ENCODE data around the gene CERK. TPM values are rescaled to one million over a fixed set of nuclear protein-coding genes. Genes with fewer than 3 reads are reported as not detected.

CERK gene
- total and polyA plus RNA-seq, 2 of the 13 experiments (the other 11 are each of a cell fraction or from before 2014, with no cell fraction given), result 40.3 to 41.9 TPM

GRCh38 chr22:46652081-46652846 is 85.8 kb downstream of the CERK start (continued):
- TF ChIP-seq, protein P1, sequence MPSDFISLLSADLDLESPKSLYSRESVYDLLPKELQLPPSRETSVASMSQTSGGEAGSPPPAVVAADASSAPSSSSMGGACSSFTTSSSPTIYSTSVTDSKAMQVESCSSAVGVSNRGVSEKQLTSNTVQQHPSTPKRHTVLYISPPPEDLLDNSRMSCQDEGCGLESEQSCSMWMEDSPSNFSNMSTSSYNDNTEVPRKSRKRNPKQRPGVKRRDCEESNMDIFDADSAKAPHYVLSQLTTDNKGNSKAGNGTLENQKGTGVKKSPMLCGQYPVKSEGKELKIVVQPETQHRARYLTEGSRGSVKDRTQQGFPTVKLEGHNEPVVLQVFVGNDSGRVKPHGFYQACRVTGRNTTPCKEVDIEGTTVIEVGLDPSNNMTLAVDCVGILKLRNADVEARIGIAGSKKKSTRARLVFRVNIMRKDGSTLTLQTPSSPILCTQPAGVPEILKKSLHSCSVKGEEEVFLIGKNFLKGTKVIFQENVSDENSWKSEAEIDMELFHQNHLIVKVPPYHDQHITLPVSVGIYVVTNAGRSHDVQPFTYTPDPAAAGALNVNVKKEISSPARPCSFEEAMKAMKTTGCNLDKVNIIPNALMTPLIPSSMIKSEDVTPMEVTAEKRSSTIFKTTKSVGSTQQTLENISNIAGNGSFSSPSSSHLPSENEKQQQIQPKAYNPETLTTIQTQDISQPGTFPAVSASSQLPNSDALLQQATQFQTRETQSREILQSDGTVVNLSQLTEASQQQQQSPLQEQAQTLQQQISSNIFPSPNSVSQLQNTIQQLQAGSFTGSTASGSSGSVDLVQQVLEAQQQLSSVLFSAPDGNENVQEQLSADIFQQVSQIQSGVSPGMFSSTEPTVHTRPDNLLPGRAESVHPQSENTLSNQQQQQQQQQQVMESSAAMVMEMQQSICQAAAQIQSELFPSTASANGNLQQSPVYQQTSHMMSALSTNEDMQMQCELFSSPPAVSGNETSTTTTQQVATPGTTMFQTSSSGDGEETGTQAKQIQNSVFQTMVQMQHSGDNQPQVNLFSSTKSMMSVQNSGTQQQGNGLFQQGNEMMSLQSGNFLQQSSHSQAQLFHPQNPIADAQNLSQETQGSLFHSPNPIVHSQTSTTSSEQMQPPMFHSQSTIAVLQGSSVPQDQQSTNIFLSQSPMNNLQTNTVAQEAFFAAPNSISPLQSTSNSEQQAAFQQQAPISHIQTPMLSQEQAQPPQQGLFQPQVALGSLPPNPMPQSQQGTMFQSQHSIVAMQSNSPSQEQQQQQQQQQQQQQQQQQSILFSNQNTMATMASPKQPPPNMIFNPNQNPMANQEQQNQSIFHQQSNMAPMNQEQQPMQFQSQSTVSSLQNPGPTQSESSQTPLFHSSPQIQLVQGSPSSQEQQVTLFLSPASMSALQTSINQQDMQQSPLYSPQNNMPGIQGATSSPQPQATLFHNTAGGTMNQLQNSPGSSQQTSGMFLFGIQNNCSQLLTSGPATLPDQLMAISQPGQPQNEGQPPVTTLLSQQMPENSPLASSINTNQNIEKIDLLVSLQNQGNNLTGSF (CRISPR knock-in tag; IDR thresholded peaks at IDR 0.05), result no peak
- TF ChIP-seq ZBTB7B (CRISPR knock-in tag; IDR thresholded peaks at IDR 0.05) (no peak; the same call in 1 of the 2 replicates), ZNF354B (CRISPR knock-in tag; IDR thresholded peaks at IDR 0.05) (no peak), ARID5B (CRISPR knock-in tag; IDR thresholded peaks at IDR 0.05) (peak; percentile 90), ZNF563 (CRISPR knock-in tag; IDR thresholded peaks at IDR 0.05) (no peak), NFYC (CRISPR knock-in tag; IDR thresholded peaks at IDR 0.05) (no peak), TP53 (CRISPR knock-in tag; conservative IDR thresholded peaks at IDR 0.05) (no peak), ZNF282 (IDR thresholded peaks at IDR 0.05; ENCODE audit: partially characterized antibody) (no peak), CCDC6 (CRISPR knock-in tag; IDR thresholded peaks at IDR 0.05) (no peak), MIER2 (CRISPR knock-in tag; IDR thresholded peaks at IDR 0.05) (0 out of 2 replicates have a peak, but pooled peaks have one; percentile 12), SRSF1 (optimal IDR thresholded peaks at IDR 0.05; ENCODE audit: low read depth, low read length) (peak; percentile 23), RBAK (CRISPR knock-in tag; IDR thresholded peaks at IDR 0.05) (no peak), HNF4G (IDR thresholded peaks at IDR 0.05; ENCODE audit: borderline replicate concordance, low read depth, low read length) (peak; percentile 84), HNF4G (CRISPR knock-in tag; IDR thresholded peaks at IDR 0.05; ENCODE audit: borderline replicate concordance, low read depth) (peak; percentile 74)
- TF ChIP-seq, protein P2, sequence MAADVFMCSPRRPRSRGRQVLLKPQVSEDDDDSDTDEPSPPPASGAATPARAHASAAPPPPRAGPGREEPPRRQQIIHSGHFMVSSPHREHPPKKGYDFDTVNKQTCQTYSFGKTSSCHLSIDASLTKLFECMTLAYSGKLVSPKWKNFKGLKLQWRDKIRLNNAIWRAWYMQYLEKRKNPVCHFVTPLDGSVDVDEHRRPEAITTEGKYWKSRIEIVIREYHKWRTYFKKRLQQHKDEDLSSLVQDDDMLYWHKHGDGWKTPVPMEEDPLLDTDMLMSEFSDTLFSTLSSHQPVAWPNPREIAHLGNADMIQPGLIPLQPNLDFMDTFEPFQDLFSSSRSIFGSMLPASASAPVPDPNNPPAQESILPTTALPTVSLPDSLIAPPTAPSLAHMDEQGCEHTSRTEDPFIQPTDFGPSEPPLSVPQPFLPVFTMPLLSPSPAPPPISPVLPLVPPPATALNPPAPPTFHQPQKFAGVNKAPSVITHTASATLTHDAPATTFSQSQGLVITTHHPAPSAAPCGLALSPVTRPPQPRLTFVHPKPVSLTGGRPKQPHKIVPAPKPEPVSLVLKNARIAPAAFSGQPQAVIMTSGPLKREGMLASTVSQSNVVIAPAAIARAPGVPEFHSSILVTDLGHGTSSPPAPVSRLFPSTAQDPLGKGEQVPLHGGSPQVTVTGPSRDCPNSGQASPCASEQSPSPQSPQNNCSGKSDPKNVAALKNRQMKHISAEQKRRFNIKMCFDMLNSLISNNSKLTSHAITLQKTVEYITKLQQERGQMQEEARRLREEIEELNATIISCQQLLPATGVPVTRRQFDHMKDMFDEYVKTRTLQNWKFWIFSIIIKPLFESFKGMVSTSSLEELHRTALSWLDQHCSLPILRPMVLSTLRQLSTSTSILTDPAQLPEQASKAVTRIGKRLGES (CRISPR knock-in tag; IDR thresholded peaks at IDR 0.05; ENCODE audit: borderline replicate concordance), result no peak

All from HepG2 (cell line).